GM23338 (cell line): ENCODE measurements around the gene MT1B. TPM values are rescaled to one million over a fixed set of nuclear protein-coding genes. Genes with fewer than 3 reads are reported as not detected.

Experiments
- ATAC-seq: fragments of 200-7000 bp; cut with Tn5 transposase; 3 replicates; pipeline ENCODE4 v1.9.1; 2020
- DNase-seq: peaks from one replicate; pipeline ENCODE4 v3.0.0-alpha.2; 2015; ENCODE audit warnings: low spot score
- H2AFZ ChIP-seq: fragments of 200-600 bp; sonication (generic); 2 replicates; pipeline ENCODE4 v1.8.0; 2016; ENCODE audit warnings: antibody characterized with exemption, mild to moderate bottlenecking, moderate library complexity
- H3F3A ChIP-seq: fragments of 200-600 bp; sonication (generic); replicated peaks from 2 replicates; pipeline ENCODE4 v1.8.0; 2017; ENCODE audit warnings: antibody characterized with exemption, mixed run types, low read depth
- H3K27ac ChIP-seq: fragments of 200-600 bp; sonication (generic); 2 replicates; pipeline ENCODE4 v1.6.1; 2016; ENCODE audit warnings: low read depth
- H3K27me3 ChIP-seq: fragments of 200-600 bp; sonication (generic); 2 replicates; pipeline ENCODE4 v1.8.0; 2016; ENCODE audit warnings: mild to moderate bottlenecking, mixed run types, moderate library complexity; ENCODE audit not compliant: insufficient read depth
- H3K36me3 ChIP-seq: fragments of 200-600 bp; sonication (generic); 2 replicates; pipeline ENCODE4 v1.8.0; 2016; ENCODE audit warnings: mild to moderate bottlenecking; ENCODE audit not compliant: insufficient read depth
- H3K4me1 ChIP-seq: fragments of 200-600 bp; sonication (generic); 2 replicates; pipeline ENCODE4 v1.8.0; 2016; ENCODE audit warnings: mild to moderate bottlenecking, moderate library complexity; ENCODE audit not compliant: insufficient read depth
- H3K4me2 ChIP-seq: fragments of 200-600 bp; sonication (generic); 2 replicates; pipeline ENCODE4 v1.7.1; 2017; ENCODE audit warnings: mixed run types
- H3K4me3 ChIP-seq: fragments of 200-600 bp; sonication (generic); 2 replicates; pipeline ENCODE4 v1.6.1; 2016; ENCODE audit warnings: mixed run types
- H3K79me2 ChIP-seq: fragments of 200-600 bp; sonication (generic); replicated peaks from 2 replicates; pipeline ENCODE4 v1.8.0; 2017; ENCODE audit warnings: mild to moderate bottlenecking; ENCODE audit not compliant: insufficient read depth
- H3K9me2 ChIP-seq: fragments of 200-600 bp; sonication (generic); 2 replicates; pipeline ENCODE4 v1.8.0; 2017; ENCODE audit not compliant: insufficient read depth
- H4K20me1 ChIP-seq: fragments of 200-600 bp; sonication (generic); replicated peaks from 2 replicates; pipeline ENCODE4 v1.8.0; 2017; ENCODE audit warnings: mild to moderate bottlenecking; ENCODE audit not compliant: insufficient read depth
- H3K27ac Mint-ChIP-seq: 2 replicates; pipeline ENCODE4 v1.8.0; 2020; ENCODE audit warnings: inconsistent platforms, mild to moderate bottlenecking, moderate library complexity, mixed read lengths
- H3K27me3 Mint-ChIP-seq: 3 replicates; pipeline ENCODE4 v1.8.0; 2022; ENCODE audit warnings: low read depth, mild to moderate bottlenecking, moderate library complexity, mixed read lengths, inconsistent platforms; ENCODE audit not compliant: insufficient read depth, poor library complexity
- H3K36me3 Mint-ChIP-seq: 3 replicates; pipeline ENCODE4 v1.8.0; 2021; ENCODE audit warnings: low read depth, mild to moderate bottlenecking, inconsistent platforms, moderate library complexity, mixed read lengths
- H3K4me1 Mint-ChIP-seq: 3 replicates; pipeline ENCODE4 v1.8.0; 2020; ENCODE audit warnings: mild to moderate bottlenecking, inconsistent platforms, mixed read lengths
- H3K4me3 Mint-ChIP-seq: 3 replicates; pipeline ENCODE4 v1.8.0; 2021; ENCODE audit warnings: moderate library complexity, mild to moderate bottlenecking, inconsistent platforms, mixed read lengths
- H3K9me3 Mint-ChIP-seq: 3 replicates; pipeline ENCODE4 v1.8.0; 2020; ENCODE audit warnings: moderate library complexity, mild to moderate bottlenecking, inconsistent platforms, mixed read lengths
- CREB1 ChIP-seq: fragments of 250-450 bp; sonication (Bioruptor Pico); IDR thresholded peaks from 2 replicates; pipeline ENCODE4 v1.5.0; 2020; ENCODE audit warnings: low read depth, mild to moderate bottlenecking, moderate library complexity
- EZH2 ChIP-seq: fragments of 200-600 bp; sonication (generic); IDR thresholded peaks from one replicate; pipeline ENCODE4 v1.8.0; 2017; ENCODE audit warnings: antibody characterized with exemption, mild to moderate bottlenecking, low read depth; ENCODE audit not compliant: unreplicated experiment
- NANOG ChIP-seq: IDR thresholded peaks from 2 replicates; pipeline ENCODE4 v1.6.1; 2016; ENCODE audit warnings: antibody characterized with exemption, borderline replicate concordance
- STAT1 ChIP-seq: IDR thresholded peaks from one replicate; pipeline ENCODE4 v1.6.1; 2016; ENCODE audit warnings: antibody characterized with exemption; ENCODE audit not compliant: unreplicated experiment
- ZNF114 ChIP-seq: fragments of 250-450 bp; sonication (Bioruptor Pico); IDR thresholded peaks from 2 replicates; pipeline ENCODE4 v1.5.0; 2020; ENCODE audit warnings: mild to moderate bottlenecking, moderate library complexity
- ZNF331 ChIP-seq: fragments of 250-450 bp; sonication (Bioruptor Pico); IDR thresholded peaks from 2 replicates; pipeline ENCODE4 v1.5.0; 2020; ENCODE audit warnings: low read depth, mild to moderate bottlenecking, moderate library complexity
- polyA plus RNA-seq: library from polyadenylated mRNA; unstranded; fragments of >200 nt; fragmentation: Nextera tagmentation; extraction: Ambion mirVana; gene quantifications from 2 replicates; pipeline ENCODE4 v1.2.1, GENCODE V29; 2016
- total RNA-seq: library from RNA; depleted of rRNA; stranded (reverse); fragments of >200 nt; shearing (Covaris generic); gene quantifications from 2 replicates; pipeline ENCODE4 v1.2.3, GENCODE V29; 2014
- TF ChIP-seq, protein P1 (sequence below): IDR thresholded peaks from one replicate; pipeline ENCODE4 v1.6.1; 2018; ENCODE audit warnings: antibody characterized with exemption; ENCODE audit not compliant: unreplicated experiment
- TF ChIP-seq, protein P2 (sequence below), 2 experiments: fragments of 200-600 bp in 1 of 2; sonication (generic) in 1 of 2; conservative IDR thresholded peaks; 2 replicates each; pipeline versions ENCODE4 v1.5.1 to v1.6.1; 2016 to 2017; ENCODE audit warnings: antibody characterized with exemption in 2 of 2, low read depth in 2 of 2, mild to moderate bottlenecking in 2 of 2, moderate library complexity in 1 of 2
- TF ChIP-seq, protein P3 (sequence below): fragments of 250-450 bp; sonication (Bioruptor Pico); IDR thresholded peaks from 2 replicates; pipeline ENCODE4 v1.5.0; 2020; ENCODE audit warnings: mild to moderate bottlenecking, moderate library complexity

MT1B gene
- total and polyA plus RNA-seq, 2 experiments from 2014 or later, result not detected

DNA sequence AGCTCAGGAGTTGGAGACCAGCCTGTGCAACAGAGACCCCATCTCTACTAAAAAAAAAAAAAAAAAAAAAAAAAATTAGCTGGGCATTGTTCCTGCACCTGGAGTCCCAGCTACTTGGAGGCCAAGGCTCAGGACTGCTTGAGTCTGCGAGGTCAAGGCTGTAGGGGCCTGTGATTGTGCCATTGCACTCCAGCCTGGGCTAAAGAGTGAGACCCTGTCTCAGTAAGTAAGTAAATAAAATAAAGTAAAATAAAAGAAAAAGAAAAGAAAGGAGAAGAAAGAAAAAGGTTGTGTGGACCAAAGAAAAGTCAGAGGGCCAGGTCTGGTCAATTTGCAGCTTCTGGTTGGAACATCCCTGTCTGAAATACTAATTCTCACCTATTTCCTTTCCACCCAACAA lies 48.9 kb downstream of the MT1B start:
- Histone ChIP-seq H3K79me2 (no peaks in the 10 kb centered on the region), H4K20me1 (no peaks in the 10 kb centered on the region), H3K27ac (no peak overlapping the region), H2AFZ (no peak overlapping the region), H3K27me3 (no peaks in the 10 kb centered on the region), H3K4me2 (no peak overlapping the region), H3F3A (0 out of 2 replicates have a peak, but pooled peaks cover 4% of the 10 kb centered on the region), H3K9me2 (no peaks in the 10 kb centered on the region), H3K36me3 (no peaks in the 10 kb centered on the region), H3K4me3 (no peak overlapping the region), H3K4me1 (peaks cover 7% of the 10 kb centered on the region; the same call in 1 of the 2 replicates)
- peaks cover 11% of the 10 kb centered on the region for H3K4me1 Mint-ChIP-seq
- ATAC-seq (no peak), DNase-seq (no peak)
- H3K9me3 Mint-ChIP-seq, result peaks cover 17% of the 10 kb centered on the region
- H3K27me3 Mint-ChIP-seq, result peaks cover 9% of the 10 kb centered on the region
- 0 out of 3 replicates have a peak, but pooled peaks cover 3% of the 10 kb centered on the region for H3K36me3 Mint-ChIP-seq
- TF ChIP-seq ZNF114 (CRISPR knock-in tag) (no peak), NANOG (no peak), STAT1 (no peak), ZNF331 (CRISPR knock-in tag) (no peak), EZH2 (no peak)
- no peak overlapping the region for H3K27ac Mint-ChIP-seq
- H3K4me3 Mint-ChIP-seq, result no peak overlapping the region

DNA sequence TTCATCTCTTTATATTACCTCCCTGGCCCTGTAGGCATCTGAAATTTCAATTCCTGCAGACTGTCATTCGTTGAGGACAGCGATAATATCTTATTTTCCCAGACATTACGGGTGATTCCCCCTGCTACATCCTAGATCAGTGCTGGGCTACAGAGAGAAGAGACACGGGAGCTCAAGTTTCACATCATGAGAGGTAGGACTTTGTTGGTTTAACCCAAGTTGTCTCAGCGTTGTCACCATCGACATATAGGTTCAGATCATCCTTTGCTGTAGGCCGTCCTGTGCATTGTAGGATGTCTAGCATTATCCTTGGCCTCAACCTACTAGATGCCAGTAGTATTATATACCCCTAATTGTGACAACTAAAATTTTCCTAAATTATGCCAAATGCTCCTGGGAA lies 49.8 kb downstream of the MT1B start:
- H3F3A ChIP-seq, result 0 out of 2 replicates have a peak, but pooled peaks cover 4% of the 10 kb centered on the region
- peak overlapping the region; percentile 67; the same call in 1 of the 2 replicates for H2AFZ ChIP-seq
- H3K27me3 Mint-ChIP-seq, result peaks cover 9% of the 10 kb centered on the region
- H3K4me1 Mint-ChIP-seq, result peaks cover 11% of the 10 kb centered on the region
- no peak overlapping the region for H3K4me3 Mint-ChIP-seq
- no peak for DNase-seq
- peaks cover 12% of the 10 kb centered on the region; the same call in 2 of the 3 replicates for H3K9me3 Mint-ChIP-seq
- peak; percentile 52 for ATAC-seq
- H3K36me3 Mint-ChIP-seq, result 0 out of 3 replicates have a peak, but pooled peaks cover 3% of the 10 kb centered on the region
- H3K27ac ChIP-seq, result no peak overlapping the region
- H3K4me3 ChIP-seq, result no peak overlapping the region
- H3K36me3 ChIP-seq, result no peaks in the 10 kb centered on the region
- no peaks in the 10 kb centered on the region for H3K9me2 ChIP-seq
- H3K79me2 ChIP-seq, result no peaks in the 10 kb centered on the region
- H4K20me1 ChIP-seq, result no peaks in the 10 kb centered on the region
- no peaks in the 10 kb centered on the region for H3K27me3 ChIP-seq
- peak overlapping the region; percentile 35; the same call in 1 of the 2 replicates for H3K4me2 ChIP-seq
- H3K4me1 ChIP-seq, result peaks cover 7% of the 10 kb centered on the region; the same call in 1 of the 2 replicates
- no peak overlapping the region for H3K27ac Mint-ChIP-seq
- TF ChIP-seq, protein P1, sequence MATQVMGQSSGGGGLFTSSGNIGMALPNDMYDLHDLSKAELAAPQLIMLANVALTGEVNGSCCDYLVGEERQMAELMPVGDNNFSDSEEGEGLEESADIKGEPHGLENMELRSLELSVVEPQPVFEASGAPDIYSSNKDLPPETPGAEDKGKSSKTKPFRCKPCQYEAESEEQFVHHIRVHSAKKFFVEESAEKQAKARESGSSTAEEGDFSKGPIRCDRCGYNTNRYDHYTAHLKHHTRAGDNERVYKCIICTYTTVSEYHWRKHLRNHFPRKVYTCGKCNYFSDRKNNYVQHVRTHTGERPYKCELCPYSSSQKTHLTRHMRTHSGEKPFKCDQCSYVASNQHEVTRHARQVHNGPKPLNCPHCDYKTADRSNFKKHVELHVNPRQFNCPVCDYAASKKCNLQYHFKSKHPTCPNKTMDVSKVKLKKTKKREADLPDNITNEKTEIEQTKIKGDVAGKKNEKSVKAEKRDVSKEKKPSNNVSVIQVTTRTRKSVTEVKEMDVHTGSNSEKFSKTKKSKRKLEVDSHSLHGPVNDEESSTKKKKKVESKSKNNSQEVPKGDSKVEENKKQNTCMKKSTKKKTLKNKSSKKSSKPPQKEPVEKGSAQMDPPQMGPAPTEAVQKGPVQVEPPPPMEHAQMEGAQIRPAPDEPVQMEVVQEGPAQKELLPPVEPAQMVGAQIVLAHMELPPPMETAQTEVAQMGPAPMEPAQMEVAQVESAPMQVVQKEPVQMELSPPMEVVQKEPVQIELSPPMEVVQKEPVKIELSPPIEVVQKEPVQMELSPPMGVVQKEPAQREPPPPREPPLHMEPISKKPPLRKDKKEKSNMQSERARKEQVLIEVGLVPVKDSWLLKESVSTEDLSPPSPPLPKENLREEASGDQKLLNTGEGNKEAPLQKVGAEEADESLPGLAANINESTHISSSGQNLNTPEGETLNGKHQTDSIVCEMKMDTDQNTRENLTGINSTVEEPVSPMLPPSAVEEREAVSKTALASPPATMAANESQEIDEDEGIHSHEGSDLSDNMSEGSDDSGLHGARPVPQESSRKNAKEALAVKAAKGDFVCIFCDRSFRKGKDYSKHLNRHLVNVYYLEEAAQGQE, result no peak
- no peak for TF ChIP-seq ZNF114 (CRISPR knock-in tag)
- TF ChIP-seq STAT1, result no peak
- TF ChIP-seq CREB1 (CRISPR knock-in tag), result no peak
- TF ChIP-seq, protein P2, sequence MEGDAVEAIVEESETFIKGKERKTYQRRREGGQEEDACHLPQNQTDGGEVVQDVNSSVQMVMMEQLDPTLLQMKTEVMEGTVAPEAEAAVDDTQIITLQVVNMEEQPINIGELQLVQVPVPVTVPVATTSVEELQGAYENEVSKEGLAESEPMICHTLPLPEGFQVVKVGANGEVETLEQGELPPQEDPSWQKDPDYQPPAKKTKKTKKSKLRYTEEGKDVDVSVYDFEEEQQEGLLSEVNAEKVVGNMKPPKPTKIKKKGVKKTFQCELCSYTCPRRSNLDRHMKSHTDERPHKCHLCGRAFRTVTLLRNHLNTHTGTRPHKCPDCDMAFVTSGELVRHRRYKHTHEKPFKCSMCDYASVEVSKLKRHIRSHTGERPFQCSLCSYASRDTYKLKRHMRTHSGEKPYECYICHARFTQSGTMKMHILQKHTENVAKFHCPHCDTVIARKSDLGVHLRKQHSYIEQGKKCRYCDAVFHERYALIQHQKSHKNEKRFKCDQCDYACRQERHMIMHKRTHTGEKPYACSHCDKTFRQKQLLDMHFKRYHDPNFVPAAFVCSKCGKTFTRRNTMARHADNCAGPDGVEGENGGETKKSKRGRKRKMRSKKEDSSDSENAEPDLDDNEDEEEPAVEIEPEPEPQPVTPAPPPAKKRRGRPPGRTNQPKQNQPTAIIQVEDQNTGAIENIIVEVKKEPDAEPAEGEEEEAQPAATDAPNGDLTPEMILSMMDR (conservative IDR thresholded peaks at IDR 0.05; ENCODE audit: low read depth in 2 of 2), result no peak
- TF ChIP-seq, protein P3, sequence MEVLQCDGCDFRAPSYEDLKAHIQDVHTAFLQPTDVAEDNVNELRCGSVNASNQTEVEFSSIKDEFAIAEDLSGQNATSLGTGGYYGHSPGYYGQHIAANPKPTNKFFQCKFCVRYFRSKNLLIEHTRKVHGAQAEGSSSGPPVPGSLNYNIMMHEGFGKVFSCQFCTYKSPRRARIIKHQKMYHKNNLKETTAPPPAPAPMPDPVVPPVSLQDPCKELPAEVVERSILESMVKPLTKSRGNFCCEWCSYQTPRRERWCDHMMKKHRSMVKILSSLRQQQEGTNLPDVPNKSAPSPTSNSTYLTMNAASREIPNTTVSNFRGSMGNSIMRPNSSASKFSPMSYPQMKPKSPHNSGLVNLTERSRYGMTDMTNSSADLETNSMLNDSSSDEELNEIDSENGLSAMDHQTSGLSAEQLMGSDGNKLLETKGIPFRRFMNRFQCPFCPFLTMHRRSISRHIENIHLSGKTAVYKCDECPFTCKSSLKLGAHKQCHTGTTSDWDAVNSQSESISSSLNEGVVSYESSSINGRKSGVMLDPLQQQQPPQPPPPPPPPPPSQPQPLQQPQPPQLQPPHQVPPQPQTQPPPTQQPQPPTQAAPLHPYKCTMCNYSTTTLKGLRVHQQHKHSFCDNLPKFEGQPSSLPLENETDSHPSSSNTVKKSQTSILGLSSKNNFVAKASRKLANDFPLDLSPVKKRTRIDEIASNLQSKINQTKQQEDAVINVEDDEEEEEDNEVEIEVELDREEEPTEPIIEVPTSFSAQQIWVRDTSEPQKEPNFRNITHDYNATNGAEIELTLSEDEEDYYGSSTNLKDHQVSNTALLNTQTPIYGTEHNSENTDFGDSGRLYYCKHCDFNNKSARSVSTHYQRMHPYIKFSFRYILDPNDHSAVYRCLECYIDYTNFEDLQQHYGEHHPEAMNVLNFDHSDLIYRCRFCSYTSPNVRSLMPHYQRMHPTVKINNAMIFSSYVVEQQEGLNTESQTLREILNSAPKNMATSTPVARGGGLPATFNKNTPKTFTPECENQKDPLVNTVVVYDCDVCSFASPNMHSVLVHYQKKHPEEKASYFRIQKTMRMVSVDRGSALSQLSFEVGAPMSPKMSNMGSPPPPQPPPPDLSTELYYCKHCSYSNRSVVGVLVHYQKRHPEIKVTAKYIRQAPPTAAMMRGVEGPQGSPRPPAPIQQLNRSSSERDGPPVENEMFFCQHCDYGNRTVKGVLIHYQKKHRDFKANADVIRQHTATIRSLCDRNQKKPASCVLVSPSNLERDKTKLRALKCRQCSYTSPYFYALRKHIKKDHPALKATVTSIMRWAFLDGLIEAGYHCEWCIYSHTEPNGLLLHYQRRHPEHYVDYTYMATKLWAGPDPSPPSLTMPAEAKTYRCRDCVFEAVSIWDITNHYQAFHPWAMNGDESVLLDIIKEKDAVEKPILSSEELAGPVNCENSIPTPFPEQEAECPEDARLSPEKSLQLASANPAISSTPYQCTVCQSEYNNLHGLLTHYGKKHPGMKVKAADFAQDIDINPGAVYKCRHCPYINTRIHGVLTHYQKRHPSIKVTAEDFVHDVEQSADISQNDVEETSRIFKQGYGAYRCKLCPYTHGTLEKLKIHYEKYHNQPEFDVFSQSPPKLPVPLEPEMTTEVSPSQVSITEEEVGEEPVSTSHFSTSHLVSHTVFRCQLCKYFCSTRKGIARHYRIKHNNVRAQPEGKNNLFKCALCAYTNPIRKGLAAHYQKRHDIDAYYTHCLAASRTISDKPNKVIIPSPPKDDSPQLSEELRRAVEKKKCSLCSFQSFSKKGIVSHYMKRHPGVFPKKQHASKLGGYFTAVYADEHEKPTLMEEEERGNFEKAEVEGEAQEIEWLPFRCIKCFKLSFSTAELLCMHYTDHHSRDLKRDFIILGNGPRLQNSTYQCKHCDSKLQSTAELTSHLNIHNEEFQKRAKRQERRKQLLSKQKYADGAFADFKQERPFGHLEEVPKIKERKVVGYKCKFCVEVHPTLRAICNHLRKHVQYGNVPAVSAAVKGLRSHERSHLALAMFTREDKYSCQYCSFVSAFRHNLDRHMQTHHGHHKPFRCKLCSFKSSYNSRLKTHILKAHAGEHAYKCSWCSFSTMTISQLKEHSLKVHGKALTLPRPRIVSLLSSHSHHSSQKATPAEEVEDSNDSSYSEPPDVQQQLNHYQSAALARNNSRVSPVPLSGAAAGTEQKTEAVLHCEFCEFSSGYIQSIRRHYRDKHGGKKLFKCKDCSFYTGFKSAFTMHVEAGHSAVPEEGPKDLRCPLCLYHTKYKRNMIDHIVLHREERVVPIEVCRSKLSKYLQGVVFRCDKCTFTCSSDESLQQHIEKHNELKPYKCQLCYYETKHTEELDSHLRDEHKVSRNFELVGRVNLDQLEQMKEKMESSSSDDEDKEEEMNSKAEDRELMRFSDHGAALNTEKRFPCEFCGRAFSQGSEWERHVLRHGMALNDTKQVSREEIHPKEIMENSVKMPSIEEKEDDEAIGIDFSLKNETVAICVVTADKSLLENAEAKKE (CRISPR knock-in tag), result no peak
